Measurements from ENCODE around the gene RIOK1. TPM values are rescaled to one million over a fixed set of nuclear protein-coding genes. Genes with fewer than 3 reads are reported as not detected.

Gene RIOK1
- total RNA-seq, 4 donors from 2014 or later = 9.8 to 66.5 (median 23.9) TPM

GRCh38 chr6:7409740-7410139 lies 20.1 kb downstream of the RIOK1 start:
- no peaks in the 10 kb centered on the region for H3K9me3 ChIP-seq
- peak overlapping the region; percentile 10 to 53 (median 33) for H3K27ac ChIP-seq
- intact Hi-C loops (cut with DNase I; ENCODE audit: low total_unique reads) = loop anchor here (1.0 kb wide), 1 partner anchor 17 kb away; no protein-coding TSS in a partner anchor
- DNase-seq = no peak
- no peak for TF ChIP-seq POLR2A (IDR thresholded peaks at IDR 0.05)
- TF ChIP-seq EP300 (IDR thresholded peaks at IDR 0.05; ENCODE audit: low read depth) = no peak
- TF ChIP-seq, protein P1, sequence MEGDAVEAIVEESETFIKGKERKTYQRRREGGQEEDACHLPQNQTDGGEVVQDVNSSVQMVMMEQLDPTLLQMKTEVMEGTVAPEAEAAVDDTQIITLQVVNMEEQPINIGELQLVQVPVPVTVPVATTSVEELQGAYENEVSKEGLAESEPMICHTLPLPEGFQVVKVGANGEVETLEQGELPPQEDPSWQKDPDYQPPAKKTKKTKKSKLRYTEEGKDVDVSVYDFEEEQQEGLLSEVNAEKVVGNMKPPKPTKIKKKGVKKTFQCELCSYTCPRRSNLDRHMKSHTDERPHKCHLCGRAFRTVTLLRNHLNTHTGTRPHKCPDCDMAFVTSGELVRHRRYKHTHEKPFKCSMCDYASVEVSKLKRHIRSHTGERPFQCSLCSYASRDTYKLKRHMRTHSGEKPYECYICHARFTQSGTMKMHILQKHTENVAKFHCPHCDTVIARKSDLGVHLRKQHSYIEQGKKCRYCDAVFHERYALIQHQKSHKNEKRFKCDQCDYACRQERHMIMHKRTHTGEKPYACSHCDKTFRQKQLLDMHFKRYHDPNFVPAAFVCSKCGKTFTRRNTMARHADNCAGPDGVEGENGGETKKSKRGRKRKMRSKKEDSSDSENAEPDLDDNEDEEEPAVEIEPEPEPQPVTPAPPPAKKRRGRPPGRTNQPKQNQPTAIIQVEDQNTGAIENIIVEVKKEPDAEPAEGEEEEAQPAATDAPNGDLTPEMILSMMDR (IDR thresholded peaks at IDR 0.05) = no peak
- no peak for TF ChIP-seq POLR2AphosphoS5 (IDR thresholded peaks at IDR 0.05)
- H3K27me3 ChIP-seq = no peaks in the 10 kb centered on the region
- WGBS, 2 donors (ENCODE audit: low coverage in 1 of 2) = 45 to 50% methylated on average over 6 of the region's 6 CpGs
- H3K4me1 ChIP-seq = peaks cover 0 to 32% (median 11%) of the 10 kb centered on the region in 4 donors
- H3K36me3 ChIP-seq = peaks cover 0 to 60% (median 12%) of the 10 kb centered on the region in 4 donors
- H3K4me3 ChIP-seq = no peak overlapping the region
- in situ Hi-C loops (cut with MboI; ENCODE audit: low pct_ligation_motif_present in 1 of 4, low pct_unique_long_range_greater_than_20kb in 1 of 4, low sequenced_read_pairs in 3 of 4) = loop anchor here in 3 of 4 donors (25.0 kb wide), 2 partner anchors 122 to 178 kb away; partner anchors contain the start of gene SNRNP48 (in 2 of the 3)

- peaks cover 0 to 32% (median 11%) of the 10 kb centered on the region in 4 donors for H3K4me1 ChIP-seq
- TF ChIP-seq POLR2AphosphoS5 (IDR thresholded peaks at IDR 0.05) (no peak), POLR2A (IDR thresholded peaks at IDR 0.05) (no peak), EP300 (IDR thresholded peaks at IDR 0.05; ENCODE audit: low read depth) (no peak)
- TF ChIP-seq, protein P1 (IDR thresholded peaks at IDR 0.05) = no peak
- in situ Hi-C loops (cut with MboI; ENCODE audit: low pct_ligation_motif_present in 1 of 4, low pct_unique_long_range_greater_than_20kb in 1 of 4, low sequenced_read_pairs in 3 of 4) = loop anchor here in 3 of 4 donors (25.0 kb wide), 2 partner anchors 124 to 176 kb away; partner anchors contain the start of gene SNRNP48 (in 2 of the 3)
- peaks cover 0 to 60% (median 10%) of the 10 kb centered on the region in 4 donors for H3K36me3 ChIP-seq
- no peak overlapping the region for H3K27ac ChIP-seq
- 92 to 94% methylated on average over 4 of the region's 4 CpGs for WGBS, 2 donors (ENCODE audit: low coverage in 1 of 2)
- no peak overlapping the region for H3K4me3 ChIP-seq
- H3K9me3 ChIP-seq = no peaks in the 10 kb centered on the region
- H3K27me3 ChIP-seq = no peaks in the 10 kb centered on the region
- no peak for DNase-seq
- intact Hi-C loops (cut with DNase I; ENCODE audit: low total_unique reads) = no loop called here
Measured at GRCh38 chr6:7410851-7411250, 21.2 kb downstream of the RIOK1 start.

DNA sequence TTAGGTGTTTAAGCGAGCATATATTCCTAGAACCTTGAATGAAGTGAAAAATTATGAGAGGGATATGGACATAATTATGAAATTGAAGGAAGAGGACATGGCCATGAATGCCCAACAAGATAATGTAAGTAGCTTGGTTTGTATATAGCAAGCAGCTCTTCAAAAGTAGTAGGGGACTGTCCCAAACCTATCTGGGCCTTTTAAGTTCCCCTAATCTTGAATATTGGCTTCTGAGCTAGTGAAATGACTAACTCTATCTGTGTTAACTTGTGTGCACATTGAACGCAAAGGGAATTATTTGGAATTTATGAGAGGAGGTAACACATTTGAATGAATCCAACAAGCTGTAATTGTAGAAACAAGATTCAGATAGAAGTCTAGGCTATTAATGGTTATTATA lies 21.7 kb downstream of the RIOK1 start:
- no peak for TF ChIP-seq POLR2A (IDR thresholded peaks at IDR 0.05)
- TF ChIP-seq, protein P1 (IDR thresholded peaks at IDR 0.05) = no peak
- TF ChIP-seq POLR2AphosphoS5 (IDR thresholded peaks at IDR 0.05) = no peak
- TF ChIP-seq EP300 (IDR thresholded peaks at IDR 0.05; ENCODE audit: low read depth) = no peak
- H3K4me3 ChIP-seq = no peak overlapping the region
- in situ Hi-C loops (cut with MboI; ENCODE audit: low pct_ligation_motif_present in 1 of 4, low pct_unique_long_range_greater_than_20kb in 1 of 4, low sequenced_read_pairs in 3 of 4) = loop anchor here in 3 of 4 donors (25.0 kb wide), 2 partner anchors 124 to 176 kb away; partner anchors contain the start of gene SNRNP48 (in 2 of the 3)
- intact Hi-C loops (cut with DNase I; ENCODE audit: low total_unique reads) = no loop called here
- 89 to 90% methylated on average over 2 of the region's 2 CpGs for WGBS, 2 donors (ENCODE audit: low coverage in 1 of 2)
- peaks cover 0 to 60% (median 10%) of the 10 kb centered on the region in 4 donors for H3K36me3 ChIP-seq
- no peaks in the 10 kb centered on the region for H3K9me3 ChIP-seq
- no peak for DNase-seq
- H3K27ac ChIP-seq = no peak overlapping the region
- H3K4me1 ChIP-seq = peaks cover 0 to 32% (median 11%) of the 10 kb centered on the region in 4 donors
- no peaks in the 10 kb centered on the region for H3K27me3 ChIP-seq

- 53 to 61% methylated on average over 2 of the region's 2 CpGs for WGBS, 2 donors (ENCODE audit: low coverage in 1 of 2)
- no peaks in the 10 kb centered on the region for H3K27me3 ChIP-seq
- H3K9me3 ChIP-seq = no peaks in the 10 kb centered on the region
- H3K36me3 ChIP-seq = peaks cover 0 to 55% (median 20%) of the 10 kb centered on the region in 4 donors
- TF ChIP-seq POLR2AphosphoS5 (IDR thresholded peaks at IDR 0.05) = no peak
- TF ChIP-seq, protein P1 (IDR thresholded peaks at IDR 0.05) = no peak
- no peak for TF ChIP-seq EP300 (IDR thresholded peaks at IDR 0.05; ENCODE audit: low read depth)
- TF ChIP-seq POLR2A (IDR thresholded peaks at IDR 0.05) = no peak
- DNase-seq = no peak
- H3K4me3 ChIP-seq = no peak overlapping the region
- intact Hi-C loops (cut with DNase I; ENCODE audit: low total_unique reads) = no loop called here
- H3K4me1 ChIP-seq = peaks cover 0 to 32% (median 11%) of the 10 kb centered on the region in 4 donors
- in situ Hi-C loops (cut with MboI; ENCODE audit: low pct_ligation_motif_present in 1 of 4, low pct_unique_long_range_greater_than_20kb in 1 of 4, low sequenced_read_pairs in 3 of 4) = loop anchor here in 3 of 4 donors (25.0 kb wide), 2 partner anchors 126 to 174 kb away; partner anchors contain the start of gene SNRNP48 (in 2 of the 3)
- peak overlapping the region; percentile 35 to 80 (median 48) for H3K27ac ChIP-seq
Measured at GRCh38 chr6:7413151-7413823, 23.7 kb downstream of the RIOK1 start.
